IPS-20b (cell line): Measurements from ENCODE around the gene ERCC6L.
"Not testable (repeated sequence)": the region's sequence is repeated elsewhere in the genome, so short reads cannot be mapped to it uniquely, and the experiment has no call there.

ENCODE experiments used
- H3K27ac ChIP-seq: one replicate; pipeline ENCODE4 v1.5.1; 2013; ENCODE audit warnings: low read length
- H3K27me3 ChIP-seq: 2 replicates; pipeline ENCODE4 v1.6.1; 2013; ENCODE audit warnings: mild to moderate bottlenecking, low read length, inconsistent platforms; ENCODE audit not compliant: insufficient read depth
- H3K36me3 ChIP-seq: 2 replicates; pipeline ENCODE4 v1.6.1; 2013; ENCODE audit warnings: low read depth, mild to moderate bottlenecking, inconsistent platforms, low read length, moderate library complexity; ENCODE audit not compliant: insufficient read depth
- H3K4me1 ChIP-seq: 2 replicates; pipeline ENCODE4 v1.6.1; 2013; ENCODE audit warnings: mild to moderate bottlenecking, control low read depth, inconsistent platforms, low read length, moderate library complexity; ENCODE audit not compliant: insufficient read depth
- H3K4me3 ChIP-seq: 2 replicates; pipeline ENCODE4 v1.5.1; 2013; ENCODE audit warnings: mild to moderate bottlenecking, low read length, inconsistent platforms
- H3K9ac ChIP-seq: 2 replicates; pipeline ENCODE4 v1.6.1; 2013; ENCODE audit warnings: low read depth, mild to moderate bottlenecking, inconsistent platforms, low read length, moderate library complexity
- H3K9me3 ChIP-seq: 2 replicates; pipeline ENCODE4 v1.6.1; 2013; ENCODE audit warnings: mild to moderate bottlenecking, low read depth, low read length, inconsistent platforms; ENCODE audit not compliant: insufficient read depth

The ERCC6L gene

DNA sequence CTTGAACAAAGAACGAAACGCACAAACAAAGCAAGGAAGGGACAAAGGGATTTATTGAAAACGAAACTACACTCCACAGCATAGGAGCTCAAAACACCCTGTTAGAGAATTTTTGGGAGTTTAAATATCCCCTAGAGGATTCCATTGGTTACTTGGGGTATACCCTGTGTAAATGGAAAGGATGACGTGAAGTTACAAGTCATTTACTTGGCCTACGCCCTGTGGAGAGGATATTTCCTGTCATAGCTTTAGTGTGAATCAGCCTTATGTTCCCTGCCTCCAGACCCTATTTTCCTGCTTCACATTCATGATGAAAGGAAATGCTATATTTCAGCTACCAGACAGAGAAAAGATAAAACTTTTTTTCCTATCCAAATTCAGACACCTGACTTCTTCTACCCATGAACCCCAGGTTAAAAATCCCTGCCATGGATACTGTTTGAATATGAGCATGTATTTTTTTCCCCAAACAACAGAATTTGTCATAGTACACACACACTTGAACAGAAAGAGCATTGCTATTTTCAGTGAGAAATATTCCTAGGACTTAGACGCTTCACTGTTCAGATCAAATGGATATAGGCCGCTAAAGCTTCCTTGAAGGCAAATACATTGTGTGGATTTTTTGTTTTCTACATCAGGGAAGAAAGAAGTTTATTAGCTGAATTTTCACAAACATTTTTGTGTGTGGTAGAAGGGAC is 36.8 kb downstream of the ERCC6L start:
- Histone ChIP-seq H3K27me3 (no peaks in the 10 kb centered on the region), H3K9ac (peak overlapping the region; percentile 65), H3K4me1 (peaks cover 21% of the 10 kb centered on the region), H3K4me3 (no peak overlapping the region), H3K36me3 (peaks cover 40% of the 10 kb centered on the region), H3K27ac (no peak overlapping the region), H3K9me3 (no peaks in the 10 kb centered on the region)

DNA sequence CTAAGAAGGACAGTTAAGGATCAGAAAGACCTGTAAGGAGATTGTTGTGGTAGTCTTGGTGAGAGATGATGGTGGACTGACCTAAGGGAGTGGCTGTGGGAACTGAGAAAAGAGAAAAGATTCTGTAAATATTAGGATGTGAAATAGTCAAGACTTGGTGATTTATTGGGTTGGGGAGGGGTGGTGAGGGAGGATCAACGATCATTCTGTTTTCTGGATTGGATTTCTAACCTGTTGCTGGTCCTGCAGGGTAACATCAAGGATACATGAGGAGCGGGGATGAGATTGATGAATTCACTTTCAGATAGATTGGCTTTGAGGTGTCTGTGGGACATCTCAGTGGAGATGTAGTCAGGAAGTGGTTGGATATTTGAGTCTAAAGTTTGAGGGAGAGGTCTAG is 55.9 kb downstream of the ERCC6L start:
- peaks cover 2% of the 10 kb centered on the region for H3K4me1 ChIP-seq
- peak overlapping the region; percentile 98 for H3K4me3 ChIP-seq
- no peaks in the 10 kb centered on the region for H3K27me3 ChIP-seq
- H3K36me3 ChIP-seq: peaks cover 9% of the 10 kb centered on the region
- no peak overlapping the region for H3K27ac ChIP-seq
- H3K9ac ChIP-seq: peak overlapping the region; percentile 98; the same call in 1 of the 2 replicates
- no peaks in the 10 kb centered on the region for H3K9me3 ChIP-seq

DNA sequence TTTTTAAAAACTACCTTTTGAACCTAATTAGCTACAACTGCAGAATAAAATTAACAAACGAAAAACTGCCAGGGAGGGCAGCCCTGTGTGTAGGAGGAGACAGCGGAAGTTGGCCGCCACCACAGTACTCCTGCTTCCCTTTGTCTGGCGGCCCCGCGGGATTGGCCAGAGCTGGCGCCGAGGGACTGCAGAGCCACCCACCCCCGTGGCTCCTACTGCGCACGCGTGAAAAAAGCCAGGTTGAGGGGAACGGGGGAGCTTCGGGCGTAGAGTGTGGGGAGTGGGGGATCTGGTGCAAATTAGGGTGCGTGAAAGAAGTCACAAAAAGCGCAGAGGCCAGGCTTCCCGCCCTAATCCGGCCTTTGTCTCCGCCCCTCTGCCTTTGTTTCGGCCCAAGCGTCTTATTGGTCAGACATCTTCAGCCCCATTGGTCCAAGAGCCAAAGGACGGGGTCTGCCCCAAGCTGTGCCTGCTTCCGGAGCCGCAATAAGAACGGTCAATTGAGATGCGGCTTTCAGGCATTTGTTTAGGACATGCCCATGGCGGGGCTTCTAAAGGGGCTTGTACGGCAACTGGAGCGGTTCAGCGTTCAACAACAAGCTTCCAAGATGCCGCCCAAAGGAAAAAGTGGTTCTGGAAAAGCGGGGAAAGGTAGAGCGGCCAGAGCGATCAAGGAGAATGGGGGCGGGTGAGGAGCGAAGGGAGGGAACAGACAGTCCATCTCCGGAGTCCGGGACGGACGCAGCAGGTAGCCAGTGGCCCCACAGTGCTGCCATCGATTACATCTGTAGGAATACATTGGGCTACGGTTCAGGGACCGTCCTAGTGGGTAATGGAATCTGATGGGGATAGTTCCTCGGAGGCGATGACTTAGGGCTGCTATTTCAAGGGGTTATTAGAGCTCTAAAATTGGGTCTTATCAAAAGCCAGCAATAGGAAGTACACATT is 57.4 kb downstream of the ERCC6L start, which contains the start of gene PIN4:
Gene PIN4, plus strand, starts transcription at position 580 of the 948 bp plus-strand sequence. Its CDS starts 29 bp downstream, at position 609.
- Histone ChIP-seq H3K4me3 (peak within 1 kb of the TSS; percentile 98), H3K9me3 (no peaks in the 10 kb centered on the region), H3K27me3 (no peaks in the 10 kb centered on the region), H3K36me3 (no peaks in the 10 kb centered on the region), H3K4me1 (peaks cover 2% of the 10 kb centered on the region), H3K27ac (peak within 1 kb of the TSS; percentile 77), H3K9ac (peak within 1 kb of the TSS; percentile 98)

DNA sequence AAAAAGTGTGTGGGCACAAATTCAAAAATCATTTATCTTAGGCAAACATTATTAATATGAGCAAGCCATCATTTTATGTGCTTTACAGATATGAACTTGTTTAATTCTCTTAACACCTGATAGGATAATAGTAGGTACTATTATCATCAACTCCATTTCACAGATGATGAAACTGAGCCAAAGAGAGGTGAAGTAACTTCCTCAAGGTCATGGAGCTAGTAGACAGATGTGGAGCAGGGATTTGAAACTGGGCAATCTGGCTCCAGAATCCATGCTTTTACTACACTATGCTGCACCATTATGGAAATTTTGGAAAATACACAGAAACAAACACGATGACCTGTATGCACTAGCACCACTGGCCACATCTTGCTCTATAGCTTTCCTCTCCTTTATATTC is 58.3 kb downstream of the ERCC6L start:
- Histone ChIP-seq H3K4me3 (peak overlapping the region; percentile 98), H3K4me1 (peaks cover 2% of the 10 kb centered on the region), H3K9ac (peak overlapping the region; percentile 98), H3K27me3 (no peaks in the 10 kb centered on the region), H3K36me3 (no peaks in the 10 kb centered on the region), H3K27ac (no peak overlapping the region), H3K9me3 (no peaks in the 10 kb centered on the region)

DNA sequence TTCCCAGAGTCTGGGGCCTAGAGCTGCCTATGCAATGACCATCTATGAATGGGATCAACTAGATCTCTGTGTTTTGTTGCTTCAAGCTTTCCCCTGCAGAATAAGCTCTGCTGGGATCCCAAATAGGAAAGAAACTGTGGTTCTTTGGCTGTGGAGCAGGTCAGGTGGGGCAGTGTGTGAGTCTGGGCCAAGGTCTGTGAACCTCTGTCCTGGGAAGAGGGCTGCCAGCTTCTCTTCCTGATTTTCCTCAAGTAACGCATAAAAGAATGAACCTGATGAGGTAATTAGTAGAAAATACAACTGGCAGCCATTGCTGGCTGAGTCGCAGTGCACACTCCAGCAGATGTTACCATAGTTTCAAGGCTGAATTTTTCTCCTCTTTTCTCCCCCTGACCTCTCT is 61.8 kb downstream of the ERCC6L start:
- no peaks in the 10 kb centered on the region for H3K27me3 ChIP-seq
- no peaks in the 10 kb centered on the region for H3K36me3 ChIP-seq
- no peak overlapping the region for H3K27ac ChIP-seq
- H3K4me1 ChIP-seq: peaks cover 2% of the 10 kb centered on the region; the same call in 1 of the 2 replicates
- H3K9ac ChIP-seq: no peak overlapping the region
- no peaks in the 10 kb centered on the region for H3K9me3 ChIP-seq
- H3K4me3 ChIP-seq: no peak overlapping the region

DNA sequence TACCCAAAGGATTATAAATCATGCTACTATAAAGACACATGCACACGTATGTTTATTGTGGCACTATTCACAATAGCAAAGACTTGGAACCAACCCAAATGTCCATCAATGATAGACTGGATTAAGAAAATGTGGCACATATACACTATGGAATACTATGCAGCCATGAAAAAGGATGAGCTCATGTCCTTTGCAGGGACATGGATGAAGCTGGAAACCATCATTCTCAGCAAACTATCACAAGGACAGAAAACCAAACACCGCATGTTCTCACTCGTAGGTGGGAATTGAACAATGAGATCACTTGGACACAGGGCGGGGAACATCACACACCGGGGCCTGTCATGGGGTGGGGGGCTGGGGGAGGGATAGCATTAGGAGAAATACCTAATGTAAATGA is 62.5 kb downstream of the ERCC6L start:
- not testable (repeated sequence) for H3K4me1 ChIP-seq, H3K9ac ChIP-seq, H3K27me3 ChIP-seq, H3K27ac ChIP-seq, H3K36me3 ChIP-seq, H3K4me3 ChIP-seq, H3K9me3 ChIP-seq

DNA sequence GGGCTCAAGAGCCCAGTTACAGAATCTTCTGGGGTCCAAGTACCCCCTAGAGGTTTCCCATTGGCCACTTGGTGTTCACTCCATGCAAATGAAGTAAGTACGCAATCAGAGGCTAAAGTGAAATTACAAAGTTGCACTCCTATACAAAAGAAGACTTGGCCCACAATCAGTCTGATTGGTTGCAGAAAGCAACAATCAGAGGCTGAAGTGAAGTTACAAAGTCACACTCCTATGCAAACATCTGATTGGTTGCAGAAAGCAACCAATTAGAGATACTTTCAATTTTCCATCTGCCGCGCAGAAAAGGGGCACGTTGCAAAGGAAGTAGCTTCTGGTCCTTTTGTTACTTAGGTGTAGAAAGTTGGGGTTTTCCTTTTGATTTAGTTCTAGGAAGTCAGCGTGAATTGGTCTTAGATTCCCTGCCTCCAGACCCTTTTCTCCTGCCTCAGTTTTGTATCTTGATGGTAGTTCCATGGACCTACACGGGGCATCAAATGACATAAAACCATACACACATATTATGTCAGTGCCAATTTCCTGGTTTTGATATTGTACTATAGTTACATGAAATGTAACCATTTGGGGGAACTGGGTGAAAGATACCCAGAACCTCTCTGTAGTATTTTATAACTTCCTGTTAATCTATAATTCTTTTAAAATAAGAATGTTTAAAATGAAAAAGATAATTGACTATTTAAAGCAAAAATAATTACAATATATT is 69.7 kb downstream of the ERCC6L start:
- H3K4me1 ChIP-seq: no peaks in the 10 kb centered on the region
- no peaks in the 10 kb centered on the region for H3K36me3 ChIP-seq
- no peak overlapping the region for H3K27ac ChIP-seq
- no peak overlapping the region for H3K9ac ChIP-seq
- no peaks in the 10 kb centered on the region for H3K27me3 ChIP-seq
- H3K9me3 ChIP-seq: no peaks in the 10 kb centered on the region
- no peak overlapping the region for H3K4me3 ChIP-seq

DNA sequence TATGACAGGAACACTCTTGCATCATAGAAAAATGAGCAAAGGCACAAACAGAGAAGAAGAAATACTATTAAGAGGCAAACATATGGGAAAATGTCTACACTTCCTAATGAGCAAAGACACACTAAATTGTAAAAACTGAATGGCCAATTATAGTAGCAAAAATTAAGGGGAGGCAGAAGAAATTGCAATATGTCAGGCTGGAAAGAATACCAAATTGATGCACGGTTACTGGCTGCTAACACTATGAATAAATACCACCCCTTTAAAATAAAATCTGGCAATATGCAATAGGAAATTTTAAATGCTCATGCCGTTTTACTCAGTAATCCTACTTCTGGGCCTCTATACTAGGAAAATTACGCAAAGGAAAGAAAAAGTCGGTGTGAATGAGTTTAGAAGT is 73.3 kb downstream of the ERCC6L start:
- no peaks in the 10 kb centered on the region for H3K36me3 ChIP-seq
- H3K9me3 ChIP-seq: no peaks in the 10 kb centered on the region
- H3K9ac ChIP-seq: no peak overlapping the region
- no peaks in the 10 kb centered on the region for H3K4me1 ChIP-seq
- no peak overlapping the region for H3K4me3 ChIP-seq
- H3K27me3 ChIP-seq: no peaks in the 10 kb centered on the region
- H3K27ac ChIP-seq: no peak overlapping the region

DNA sequence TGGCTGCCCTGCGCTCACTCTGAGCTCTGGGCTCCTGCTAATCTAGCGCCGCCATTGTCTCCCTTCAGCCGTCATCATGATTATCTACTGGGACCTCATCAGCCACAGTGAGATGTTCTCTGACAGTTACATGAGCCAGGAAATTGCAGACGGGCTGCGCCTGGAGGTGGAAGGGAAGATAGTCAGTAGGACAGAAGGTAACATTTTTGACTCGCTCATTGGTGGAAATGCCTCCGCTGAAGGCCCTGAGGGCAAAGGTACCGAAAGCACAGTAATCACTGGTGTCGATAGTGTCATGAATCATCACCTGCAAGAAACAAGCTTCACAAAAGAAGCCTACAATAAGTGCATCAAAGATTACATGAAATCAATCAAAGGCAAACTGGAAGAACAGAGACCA is 79.1 kb downstream of the ERCC6L start:
- H3K4me1 ChIP-seq: no peaks in the 10 kb centered on the region
- no peaks in the 10 kb centered on the region for H3K36me3 ChIP-seq
- H3K9ac ChIP-seq: no peak overlapping the region
- no peak overlapping the region for H3K4me3 ChIP-seq
- H3K27me3 ChIP-seq: no peaks in the 10 kb centered on the region
- no peak overlapping the region for H3K27ac ChIP-seq
- peaks cover 8% of the 10 kb centered on the region for H3K9me3 ChIP-seq

DNA sequence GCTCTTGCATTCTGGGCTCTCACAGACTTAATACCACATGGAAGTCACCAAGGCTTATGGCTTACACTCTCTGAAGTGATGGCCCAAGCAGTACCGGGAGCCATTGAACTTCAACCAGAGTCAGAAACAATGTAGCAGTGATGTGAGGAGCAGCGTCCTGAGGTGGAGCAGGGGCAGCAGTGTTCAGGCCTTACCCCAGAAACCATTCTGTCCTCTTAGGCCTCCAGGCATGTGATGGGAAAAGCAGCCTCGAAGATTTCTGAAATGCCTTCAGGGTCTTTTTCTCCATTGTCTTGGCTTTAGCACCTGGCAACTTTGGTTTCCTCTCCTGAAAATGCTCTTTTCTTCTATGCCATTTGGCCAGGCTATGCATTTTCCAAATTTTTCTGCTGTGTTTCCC is 80.1 kb downstream of the ERCC6L start:
- H3K36me3 ChIP-seq: no peaks in the 10 kb centered on the region
- no peak overlapping the region for H3K27ac ChIP-seq
- H3K4me1 ChIP-seq: no peaks in the 10 kb centered on the region
- H3K9ac ChIP-seq: no peak overlapping the region
- H3K4me3 ChIP-seq: no peak overlapping the region
- no peaks in the 10 kb centered on the region for H3K27me3 ChIP-seq
- H3K9me3 ChIP-seq: peaks cover 8% of the 10 kb centered on the region
